CD4-positive, alpha-beta T cell treated with Interleukin-6 at 100 ng/mL for 8 hours (primary cell): ENCODE data around the gene SEMA3C.

Source experiments
- DNase-seq: peaks from one replicate; pipeline ENCODE4 v3.0.0-alpha.2; 2020; ENCODE audit warnings: mixed read lengths, low spot score

Gene SEMA3C

DNA sequence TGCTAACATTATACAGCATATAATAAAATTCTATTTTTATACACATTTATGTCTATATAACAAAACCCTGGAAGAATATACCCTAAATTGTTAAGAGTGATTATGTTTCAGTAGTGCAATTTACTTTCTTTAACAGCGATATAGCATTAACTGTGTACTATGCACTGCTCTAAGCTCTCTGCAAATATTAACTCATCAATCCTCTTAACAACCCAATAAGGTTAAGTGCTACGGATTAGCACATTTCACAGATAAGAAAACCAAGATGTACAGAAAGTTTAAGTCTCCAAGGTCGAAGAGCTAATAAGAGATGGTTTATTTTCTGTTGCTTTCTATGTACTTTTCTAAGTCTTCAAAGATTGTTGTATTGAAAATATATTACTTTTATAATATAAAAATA, 95.8 kb downstream of the SEMA3C start:
- DNase-seq = no peak

DNA sequence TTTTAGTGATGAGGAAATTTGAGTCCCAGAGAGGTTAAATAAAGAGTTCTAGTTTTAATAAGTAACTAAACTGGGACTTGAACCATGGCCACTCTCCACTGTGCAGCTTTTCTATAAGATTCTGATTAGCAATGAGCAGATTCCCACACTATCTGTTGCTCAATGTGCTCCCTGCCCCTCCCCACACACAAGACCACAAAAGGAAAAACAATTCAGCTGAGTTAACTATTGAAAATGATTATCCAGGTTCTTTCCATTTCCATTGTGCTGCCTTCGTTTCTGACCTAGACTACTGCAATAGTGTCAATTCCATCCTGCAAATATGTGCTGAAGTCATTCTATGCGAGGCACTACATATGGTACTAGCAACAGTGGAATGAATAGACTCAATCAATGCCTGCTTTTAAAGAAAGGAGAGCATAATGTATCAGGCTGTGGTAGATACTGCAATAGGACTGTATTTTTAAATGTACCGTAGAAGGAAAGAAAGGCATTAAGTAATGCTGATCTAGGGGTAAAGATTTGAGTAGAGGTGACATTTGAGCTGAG, 97.0 kb downstream of the SEMA3C start:
- DNase-seq = no peak

DNA sequence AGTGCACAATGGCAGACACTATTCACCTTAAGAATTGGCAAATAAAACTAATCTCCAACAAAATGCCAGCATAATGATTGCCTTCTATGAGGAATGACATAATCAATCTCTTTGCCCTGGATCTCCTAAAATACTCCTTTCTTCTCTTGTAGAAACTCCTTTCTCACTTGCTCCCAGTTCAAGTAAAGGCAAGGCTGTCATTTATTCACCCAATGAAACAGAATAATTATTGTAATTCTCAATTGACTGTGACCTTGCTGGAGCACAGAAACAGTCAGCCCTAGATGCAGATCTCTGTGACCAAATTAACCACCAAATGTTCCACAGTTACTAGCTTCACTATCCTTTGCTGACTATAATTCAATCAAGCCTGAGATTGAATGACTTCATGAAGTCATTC, 99.3 kb downstream of the SEMA3C start:
- no peak for DNase-seq

DNA sequence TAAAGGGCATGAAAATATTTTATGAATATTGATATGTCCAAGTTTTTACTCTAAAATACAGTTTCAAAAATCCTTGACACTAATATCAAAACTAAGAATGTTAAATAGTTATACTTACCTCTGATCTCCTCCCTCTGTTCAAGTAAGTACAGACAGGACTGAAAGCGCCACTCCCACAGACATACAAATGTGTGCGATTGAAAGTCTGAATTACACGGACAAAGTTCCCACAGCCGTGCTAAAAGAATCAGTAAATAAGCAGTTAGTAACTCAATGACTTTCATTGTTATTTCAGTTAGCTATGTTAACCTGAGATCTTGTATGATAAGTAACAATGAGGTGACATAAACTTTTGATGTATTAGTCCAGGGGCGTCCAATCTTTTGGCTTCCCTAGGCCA, 100.7 kb downstream of the SEMA3C start:
- DNase-seq = no peak

DNA sequence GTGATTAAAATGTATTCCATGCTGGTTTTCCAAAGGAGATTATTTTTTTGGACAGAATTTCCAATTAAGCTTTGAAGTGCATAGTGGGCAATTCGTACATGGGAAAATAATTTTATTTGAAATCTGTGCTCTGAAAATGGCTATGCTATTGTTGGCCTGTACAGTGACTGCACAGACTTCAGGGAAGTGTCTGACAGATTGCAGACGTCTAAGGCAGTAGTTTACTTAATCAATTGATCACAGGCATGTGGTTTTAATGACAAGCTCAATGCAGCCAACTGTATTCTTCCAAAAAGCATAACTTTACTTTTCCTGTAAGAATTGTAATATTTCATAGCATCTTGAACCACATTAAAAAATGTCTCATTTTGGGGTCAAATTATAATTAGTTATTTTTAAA, 102.0 kb downstream of the SEMA3C start:
- DNase-seq = no peak

DNA sequence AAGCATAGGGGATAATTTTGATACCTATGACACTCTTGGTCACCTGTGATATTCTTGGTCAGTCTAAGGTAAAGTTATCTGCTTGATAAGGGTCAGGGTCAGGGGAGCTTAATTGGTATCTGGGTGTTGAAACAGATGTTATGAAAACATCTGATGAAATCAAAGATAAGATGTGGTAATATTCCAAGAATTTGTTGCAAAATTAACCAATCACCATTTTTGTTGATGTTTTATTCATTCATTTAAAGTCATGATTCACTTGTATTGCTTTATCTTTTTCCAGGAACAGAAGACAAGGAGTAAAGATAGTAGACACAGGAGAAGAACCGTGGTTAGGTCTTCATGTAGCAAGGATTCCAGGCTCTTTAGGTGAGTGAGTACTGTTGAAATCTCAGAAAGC, 103.1 kb downstream of the SEMA3C start:
- no peak for DNase-seq

DNA sequence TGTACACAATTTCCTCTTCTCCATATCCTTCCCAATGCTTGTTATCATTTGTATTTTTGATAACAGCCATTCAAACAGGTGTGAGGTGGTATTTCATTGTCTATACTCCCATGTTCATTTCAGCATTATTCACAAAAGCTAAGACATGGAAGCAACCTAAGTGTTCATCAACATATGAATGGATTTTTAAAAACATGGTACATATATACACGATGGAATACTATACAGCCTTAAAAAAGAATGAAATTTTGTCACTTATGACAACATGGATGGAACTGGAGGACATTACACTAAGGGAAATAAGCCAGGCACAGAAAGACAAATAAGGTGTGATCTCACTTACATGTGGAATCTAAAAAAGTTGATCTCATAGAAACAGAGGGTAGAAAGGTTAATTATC, 109.3 kb downstream of the SEMA3C start:
- no peak for DNase-seq

DNA sequence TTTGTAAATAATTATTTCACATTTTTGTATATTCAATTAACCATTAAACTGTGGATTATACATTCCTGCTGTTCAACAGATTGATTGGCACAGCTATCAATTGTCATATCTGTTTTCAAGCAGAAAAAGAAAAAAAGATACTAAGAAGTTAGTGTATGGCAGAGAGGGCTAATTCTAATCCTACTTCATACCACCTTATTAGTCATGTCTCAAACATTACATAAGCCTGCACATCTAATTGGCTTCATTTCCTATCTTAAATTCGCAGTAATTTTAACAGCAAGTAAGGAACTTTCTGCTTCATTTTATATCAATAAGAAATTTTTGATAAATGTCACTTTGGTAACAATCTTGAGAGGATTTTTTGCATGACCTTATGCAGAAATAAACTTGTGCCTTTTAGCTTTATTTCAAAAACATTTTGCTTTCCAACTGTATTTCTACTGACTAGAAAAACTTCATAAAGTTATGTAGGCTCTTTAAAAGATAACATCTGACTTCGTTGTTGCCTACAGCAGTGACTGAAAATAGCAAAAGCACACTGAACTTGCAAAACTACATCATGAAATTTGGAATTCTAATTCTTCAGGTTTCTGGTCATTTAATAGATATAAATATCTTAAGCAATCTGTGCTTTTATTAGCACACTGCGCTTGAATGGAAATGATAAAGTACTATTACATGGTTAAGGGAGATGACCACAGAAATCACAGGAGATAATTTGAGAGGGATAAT, 111.5 kb downstream of the SEMA3C start:
- no peak for DNase-seq

DNA sequence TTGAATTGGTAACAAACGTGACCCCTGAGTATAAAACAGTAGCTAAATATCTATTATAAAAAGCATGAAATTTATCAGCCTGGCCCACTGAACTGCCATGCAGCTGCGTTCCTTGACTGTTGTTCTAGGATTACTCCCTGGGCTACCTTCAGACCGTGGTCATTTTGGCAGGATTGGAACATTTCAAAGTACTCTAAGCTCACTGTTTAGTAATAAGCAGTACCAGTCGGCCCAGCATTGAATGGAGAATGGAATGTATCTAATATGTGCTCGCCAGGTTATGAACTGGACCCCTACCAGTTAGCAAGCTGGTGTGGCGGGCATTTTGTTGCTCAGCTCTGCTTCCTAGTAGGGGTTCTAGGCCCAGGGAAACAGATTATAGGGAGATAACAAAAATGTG, 112.2 kb downstream of the SEMA3C start:
- no peak for DNase-seq

DNA sequence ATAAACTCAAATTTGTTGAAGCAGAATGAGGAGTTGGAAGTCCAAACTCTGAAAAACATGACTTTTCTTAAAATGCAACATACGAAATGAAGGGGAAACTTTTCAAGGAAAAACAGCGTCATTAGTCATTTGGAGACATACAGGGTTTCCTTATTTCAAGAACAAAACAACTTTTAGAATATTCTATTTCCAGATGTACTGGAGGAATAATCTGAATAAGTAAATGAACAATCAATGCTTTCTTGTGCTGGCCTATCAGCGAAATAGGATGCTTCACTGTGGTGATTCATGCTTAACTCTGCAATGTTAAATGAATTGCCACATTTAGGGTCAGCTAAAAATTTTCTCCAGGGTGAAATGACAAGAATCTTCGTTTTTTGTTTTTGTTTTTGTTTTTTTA, 114.3 kb downstream of the SEMA3C start:
- no peak for DNase-seq

DNA sequence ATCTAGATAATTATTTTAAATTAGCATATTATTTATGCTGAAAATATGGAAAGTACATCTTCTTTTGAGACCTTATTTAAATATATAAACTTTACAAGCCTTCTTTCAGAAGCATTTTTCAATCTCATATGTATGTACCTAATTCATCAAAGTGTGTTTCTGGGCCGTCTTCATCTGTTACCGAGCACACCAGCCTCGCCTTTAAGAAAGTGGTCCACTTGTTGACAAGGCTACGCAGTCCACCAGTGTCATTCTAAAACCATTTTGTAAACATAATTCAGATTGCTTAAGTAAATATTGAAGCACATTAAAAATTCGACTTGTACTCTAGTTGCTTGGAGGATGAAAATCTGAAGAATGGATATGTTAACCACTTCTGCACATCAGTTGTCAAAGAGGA, 116.3 kb downstream of the SEMA3C start:
- no peak for DNase-seq

DNA sequence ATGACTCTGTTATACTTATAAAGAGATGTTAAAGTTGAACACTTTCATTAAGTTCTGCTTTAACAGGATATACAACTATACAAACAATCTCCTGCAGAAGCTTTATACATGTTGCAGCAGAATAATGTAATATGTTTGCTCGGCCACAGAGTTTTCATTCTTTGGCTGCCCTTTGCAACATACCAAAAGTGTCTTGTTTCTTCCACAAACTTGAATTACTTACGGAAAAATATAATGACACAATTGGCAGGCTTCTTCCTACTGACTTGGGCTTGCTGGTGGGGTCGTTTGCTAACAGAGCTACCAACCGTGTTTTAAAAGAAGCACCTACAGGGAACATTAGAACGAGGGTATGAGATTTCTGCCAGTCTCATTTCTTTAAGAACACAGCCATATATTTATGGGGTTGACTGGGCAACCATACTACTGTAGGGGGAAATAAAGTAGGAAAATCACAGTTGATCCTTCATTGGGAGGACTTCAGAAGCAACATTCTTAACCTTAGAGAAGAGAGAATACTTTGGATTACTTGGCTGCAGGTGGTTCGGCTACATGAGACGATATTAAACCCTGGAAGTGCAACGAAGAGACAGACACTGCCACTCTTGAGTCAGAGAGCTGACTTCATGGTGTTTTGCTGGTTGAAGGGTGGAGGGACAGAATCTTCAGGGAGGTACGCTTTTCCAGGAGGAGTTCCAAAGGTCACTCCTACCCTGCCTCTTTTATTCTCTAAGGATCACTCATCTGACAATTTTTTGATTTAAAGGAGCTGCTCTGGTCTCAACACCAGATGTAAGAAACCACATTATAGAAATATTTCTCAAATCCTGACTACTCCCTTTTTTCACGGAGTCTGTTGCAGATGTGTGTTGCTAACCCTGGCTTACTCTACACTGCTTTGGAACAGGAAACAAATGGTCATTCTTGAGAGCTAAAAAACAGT, 123.9 kb downstream of the SEMA3C start:
- no peak for DNase-seq

DNA sequence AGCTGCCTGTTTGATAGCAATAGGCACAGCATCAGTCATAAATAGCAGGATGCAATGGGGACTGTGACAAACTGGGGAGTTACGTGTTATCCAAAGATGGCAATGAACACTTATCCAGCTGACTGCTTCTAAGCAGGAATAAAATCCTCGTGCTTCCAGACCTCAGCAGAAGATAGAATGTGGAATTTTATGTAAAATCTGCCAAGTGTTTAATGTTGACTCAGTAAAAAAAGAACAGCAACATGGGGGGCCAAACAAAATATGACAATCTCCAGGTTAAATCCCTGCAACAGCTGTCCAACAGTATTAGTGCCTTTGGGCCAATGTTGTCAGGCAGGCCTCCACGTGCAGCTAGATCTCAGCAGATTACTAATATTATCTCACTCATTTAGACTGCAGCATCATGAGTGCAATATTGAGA, 127.3 kb downstream of the SEMA3C start:
- no peak for DNase-seq

DNA sequence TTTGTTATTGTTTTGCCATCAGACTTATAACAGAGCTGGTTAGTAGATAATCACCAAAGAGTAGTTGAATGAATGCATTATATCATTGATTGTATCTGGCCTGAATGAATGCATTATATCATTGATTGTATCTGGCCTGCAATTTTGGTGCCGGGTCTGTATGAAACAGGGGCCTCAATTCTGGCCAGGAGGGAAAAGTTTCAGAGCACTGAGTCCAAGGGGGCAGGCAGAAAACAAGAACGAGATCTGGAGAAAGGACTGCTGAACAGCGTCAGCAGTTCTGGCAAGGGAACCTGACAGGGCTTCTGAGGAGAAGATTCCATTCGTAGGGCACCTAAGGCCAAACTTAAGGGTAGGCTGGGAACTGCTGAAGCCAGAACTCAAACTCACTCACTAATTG, 128.0 kb downstream of the SEMA3C start:
- no peak for DNase-seq

DNA sequence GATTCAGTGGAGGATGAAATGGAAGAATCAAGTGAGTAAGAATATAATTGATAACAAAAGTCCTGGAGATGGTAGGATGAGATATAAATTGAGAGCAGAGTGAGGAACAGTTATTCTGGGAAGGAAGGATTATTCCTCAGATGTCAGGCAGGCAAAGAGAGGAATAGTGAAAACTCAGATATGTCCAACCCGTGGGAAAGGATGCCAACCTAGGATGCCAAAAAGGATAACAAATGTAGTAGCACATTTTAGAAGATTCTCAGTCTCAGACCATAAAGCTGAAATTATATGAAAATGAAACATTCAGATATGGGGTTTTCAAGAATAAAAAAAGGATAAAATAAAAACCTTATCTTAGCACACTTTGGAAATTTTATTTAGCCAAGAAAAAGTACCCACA, 131.1 kb downstream of the SEMA3C start:
- DNase-seq = no peak

DNA sequence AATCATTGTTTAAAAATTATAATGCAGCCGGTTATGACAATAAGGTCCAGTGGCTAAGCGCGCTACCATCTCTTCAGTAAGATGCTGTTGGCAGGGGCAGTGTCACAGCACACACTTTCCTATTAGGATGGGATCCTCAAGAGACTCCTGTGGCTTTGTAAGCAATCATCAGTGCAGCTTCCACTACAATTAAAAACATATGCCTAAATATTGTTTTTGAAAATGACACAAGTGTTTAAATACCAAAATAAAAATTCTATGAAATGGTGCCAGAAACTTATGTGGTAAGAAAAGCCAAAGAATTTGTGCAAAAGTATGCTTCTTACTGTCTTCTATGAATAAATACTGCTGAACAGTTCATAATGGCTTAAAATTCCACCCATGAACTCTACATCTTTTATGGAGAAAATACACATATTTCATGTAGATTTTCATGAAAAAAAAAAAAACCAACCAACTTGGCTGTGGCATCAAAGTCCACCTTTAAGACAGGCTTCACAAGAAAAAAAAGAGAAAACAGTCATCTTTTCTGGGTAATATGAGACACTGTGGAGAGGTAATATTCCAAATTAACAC, 132.8 kb downstream of the SEMA3C start:
- DNase-seq = no peak

DNA sequence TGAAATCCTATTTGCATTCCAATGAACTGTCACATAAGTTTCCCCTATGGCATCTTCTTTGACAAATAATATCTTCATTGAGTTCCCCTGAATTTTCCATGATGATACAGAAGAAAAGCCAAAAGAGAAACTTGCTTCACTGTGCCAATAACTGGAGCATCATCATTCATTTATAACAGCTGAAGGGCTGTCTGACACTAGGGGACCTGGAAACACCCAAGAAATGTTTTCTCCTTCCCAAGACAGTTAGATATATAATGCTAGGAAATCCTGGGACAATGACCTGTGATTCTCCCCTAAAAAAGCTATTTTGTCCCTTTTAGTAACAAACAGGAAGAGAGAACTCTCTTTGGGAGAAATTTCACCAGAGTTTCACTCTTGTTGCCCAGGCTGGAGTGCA, 133.6 kb downstream of the SEMA3C start:
- no peak for DNase-seq

DNA sequence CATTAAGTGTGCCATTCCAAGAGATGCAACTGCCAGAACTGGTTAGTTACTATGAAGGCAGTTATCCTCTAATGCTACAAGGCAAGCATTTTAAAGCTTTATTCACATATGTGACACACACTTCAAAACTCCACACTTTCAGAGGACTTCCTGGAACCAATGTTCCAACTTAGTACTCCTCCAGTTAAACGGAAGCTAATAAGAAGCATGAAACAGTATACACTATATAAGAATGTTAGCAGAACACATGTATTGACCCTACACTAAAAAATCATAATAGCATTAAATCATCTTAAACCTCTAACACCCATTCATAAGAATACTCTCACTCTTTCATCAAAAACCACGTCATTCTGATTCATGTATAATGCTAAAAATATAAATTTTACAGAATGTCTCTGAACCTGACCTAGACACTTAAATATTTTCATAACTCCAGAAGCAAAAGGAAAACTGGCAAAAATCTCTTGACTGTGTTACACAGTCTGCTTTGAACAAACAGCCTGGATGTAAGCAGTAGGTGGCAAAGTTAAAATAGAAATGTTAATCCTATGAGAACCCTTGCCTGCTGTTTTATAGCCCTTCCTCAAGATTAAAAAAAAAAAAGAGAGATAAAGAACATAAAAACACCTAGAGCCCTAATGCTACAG, 135.0 kb downstream of the SEMA3C start:
- DNase-seq = no peak

DNA sequence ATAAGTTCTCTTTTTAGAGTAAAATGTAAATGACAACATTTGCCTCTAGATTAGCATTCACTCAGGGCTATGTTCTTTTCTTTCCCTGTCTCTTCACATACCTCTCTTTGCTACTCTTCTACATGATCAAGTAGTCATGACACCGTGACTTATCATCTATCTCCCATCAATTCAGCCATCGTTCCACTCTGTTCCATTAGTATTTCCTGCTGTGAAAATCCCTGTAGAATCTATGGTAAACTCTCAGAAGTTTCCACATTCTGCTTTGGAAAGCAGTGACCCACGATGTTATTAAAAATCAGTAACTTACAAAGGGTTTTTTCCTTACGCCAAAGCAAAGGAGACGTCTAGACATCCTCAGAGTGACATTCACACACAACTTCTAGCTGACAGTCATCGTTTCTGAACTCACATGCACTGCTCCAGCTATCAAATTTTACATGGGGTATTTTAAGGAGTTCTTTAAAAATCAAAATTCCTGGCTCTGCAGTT, 135.6 kb downstream of the SEMA3C start:
- DNase-seq = no peak

DNA sequence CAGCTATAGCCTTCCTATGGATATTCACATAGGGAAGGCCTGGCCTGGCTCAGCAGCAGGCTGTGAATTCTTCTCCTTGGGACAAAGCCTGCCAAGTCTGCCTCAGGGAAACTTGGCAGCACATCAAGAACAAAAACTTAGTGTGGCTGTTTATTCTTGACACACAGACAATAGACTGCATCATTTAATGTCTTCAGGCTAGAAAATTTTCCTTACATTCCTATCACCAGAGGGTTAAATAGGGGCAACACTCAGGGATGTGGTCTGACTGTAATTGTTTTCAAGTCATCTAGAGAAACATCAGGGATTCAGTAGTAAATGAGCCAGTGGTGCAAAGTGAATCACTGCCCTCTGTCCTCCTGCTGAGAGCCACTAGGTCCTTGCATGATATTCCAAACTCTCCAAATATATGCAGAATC, 137.3 kb downstream of the SEMA3C start:
- DNase-seq = no peak

DNA sequence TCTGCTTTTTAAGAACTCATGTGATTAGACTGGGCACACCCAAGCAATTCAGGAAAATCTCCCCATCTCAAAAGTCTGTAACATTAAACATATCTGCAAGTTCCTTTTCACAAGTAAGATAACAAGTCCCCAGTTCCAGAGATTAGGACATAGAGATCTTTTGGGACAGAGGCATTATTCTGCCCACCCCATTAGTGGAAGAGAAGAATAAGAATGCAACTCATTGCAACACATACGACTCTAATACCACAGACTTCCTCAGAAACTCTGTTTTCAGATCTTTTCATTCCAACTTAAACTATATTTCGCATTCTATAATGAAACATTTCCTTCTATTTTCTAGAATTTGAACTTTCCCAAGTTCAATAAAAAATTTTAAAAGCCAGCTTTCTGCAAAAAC, 137.7 kb downstream of the SEMA3C start:
- DNase-seq = no peak

DNA sequence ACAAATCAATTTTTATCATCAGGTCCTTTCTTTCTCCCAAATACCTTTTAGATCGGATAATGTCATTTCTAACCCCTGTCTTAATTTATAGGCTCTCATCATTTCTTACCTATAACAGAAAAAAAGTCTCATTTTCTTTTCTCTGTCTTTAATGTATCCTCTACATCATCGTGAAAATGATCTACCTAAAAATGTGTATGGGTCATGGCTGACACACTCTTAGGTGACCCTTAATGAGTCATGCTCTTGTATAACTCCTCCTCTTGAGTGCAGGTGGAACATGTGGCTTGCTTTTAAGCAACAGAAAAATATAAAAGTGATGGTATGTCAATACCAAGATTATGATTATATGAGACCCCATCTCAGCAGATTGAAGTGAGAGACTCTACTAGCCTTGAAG, 139.4 kb downstream of the SEMA3C start:
- no peak for DNase-seq
